Measurements from ENCODE around the gene FHIT.

The FHIT gene

DNA sequence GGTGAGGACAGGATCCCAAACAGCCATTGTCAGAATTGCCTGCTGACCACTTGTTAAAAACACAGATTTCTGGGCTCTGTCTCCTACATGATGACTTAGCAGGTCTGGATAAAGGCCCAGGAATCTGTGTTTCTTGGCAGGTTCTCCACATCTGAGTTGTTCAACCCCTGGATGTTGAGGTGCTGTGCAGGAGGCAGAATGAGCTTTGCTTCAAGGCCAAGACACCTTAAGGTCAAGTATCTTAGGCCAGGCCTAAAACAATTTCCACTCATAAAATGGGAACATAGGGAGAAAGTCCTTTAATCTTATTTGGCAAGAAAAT is 1522.7 kb downstream of the FHIT start:
- H3K4me3 ChIP-seq (ENCODE audit: low read depth, low read length), result no peak overlapping the region
- TF ChIP-seq, protein P1, sequence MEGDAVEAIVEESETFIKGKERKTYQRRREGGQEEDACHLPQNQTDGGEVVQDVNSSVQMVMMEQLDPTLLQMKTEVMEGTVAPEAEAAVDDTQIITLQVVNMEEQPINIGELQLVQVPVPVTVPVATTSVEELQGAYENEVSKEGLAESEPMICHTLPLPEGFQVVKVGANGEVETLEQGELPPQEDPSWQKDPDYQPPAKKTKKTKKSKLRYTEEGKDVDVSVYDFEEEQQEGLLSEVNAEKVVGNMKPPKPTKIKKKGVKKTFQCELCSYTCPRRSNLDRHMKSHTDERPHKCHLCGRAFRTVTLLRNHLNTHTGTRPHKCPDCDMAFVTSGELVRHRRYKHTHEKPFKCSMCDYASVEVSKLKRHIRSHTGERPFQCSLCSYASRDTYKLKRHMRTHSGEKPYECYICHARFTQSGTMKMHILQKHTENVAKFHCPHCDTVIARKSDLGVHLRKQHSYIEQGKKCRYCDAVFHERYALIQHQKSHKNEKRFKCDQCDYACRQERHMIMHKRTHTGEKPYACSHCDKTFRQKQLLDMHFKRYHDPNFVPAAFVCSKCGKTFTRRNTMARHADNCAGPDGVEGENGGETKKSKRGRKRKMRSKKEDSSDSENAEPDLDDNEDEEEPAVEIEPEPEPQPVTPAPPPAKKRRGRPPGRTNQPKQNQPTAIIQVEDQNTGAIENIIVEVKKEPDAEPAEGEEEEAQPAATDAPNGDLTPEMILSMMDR (IDR thresholded peaks at IDR 0.05; ENCODE audit: borderline replicate concordance, insufficient read depth, low read depth, low read length), result no peak

- TF ChIP-seq, protein P1 (IDR thresholded peaks at IDR 0.05; ENCODE audit: borderline replicate concordance, insufficient read depth, low read depth, low read length), result no peak
- no peak overlapping the region for H3K4me3 ChIP-seq (ENCODE audit: low read depth, low read length)
Observed at GRCh38 chr3:59727902-59728586, 1523.2 kb downstream of the FHIT start.

DNA sequence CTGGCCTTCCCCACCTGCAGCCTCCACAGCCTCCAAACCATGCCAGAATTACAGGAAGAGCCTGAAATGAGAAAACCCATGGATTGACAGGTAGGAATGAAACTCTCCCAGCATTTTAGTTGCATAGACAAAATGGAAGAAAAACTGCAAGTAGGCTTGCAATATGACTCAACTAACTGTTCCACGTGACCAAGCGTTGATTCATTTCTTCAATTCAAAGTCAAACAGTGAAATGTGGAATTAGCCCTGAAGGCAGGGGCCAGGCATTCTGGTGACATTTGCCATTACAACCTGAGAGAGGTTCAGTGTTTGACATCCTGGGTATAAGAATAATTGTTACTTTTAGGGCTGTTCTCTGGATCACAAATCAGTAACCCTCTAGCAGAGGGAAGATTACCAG is 1525.0 kb downstream of the FHIT start:
- TF ChIP-seq, protein P1 (IDR thresholded peaks at IDR 0.05; ENCODE audit: borderline replicate concordance, insufficient read depth, low read depth, low read length), result no peak
- no peak overlapping the region for H3K4me3 ChIP-seq (ENCODE audit: low read depth, low read length)

DNA sequence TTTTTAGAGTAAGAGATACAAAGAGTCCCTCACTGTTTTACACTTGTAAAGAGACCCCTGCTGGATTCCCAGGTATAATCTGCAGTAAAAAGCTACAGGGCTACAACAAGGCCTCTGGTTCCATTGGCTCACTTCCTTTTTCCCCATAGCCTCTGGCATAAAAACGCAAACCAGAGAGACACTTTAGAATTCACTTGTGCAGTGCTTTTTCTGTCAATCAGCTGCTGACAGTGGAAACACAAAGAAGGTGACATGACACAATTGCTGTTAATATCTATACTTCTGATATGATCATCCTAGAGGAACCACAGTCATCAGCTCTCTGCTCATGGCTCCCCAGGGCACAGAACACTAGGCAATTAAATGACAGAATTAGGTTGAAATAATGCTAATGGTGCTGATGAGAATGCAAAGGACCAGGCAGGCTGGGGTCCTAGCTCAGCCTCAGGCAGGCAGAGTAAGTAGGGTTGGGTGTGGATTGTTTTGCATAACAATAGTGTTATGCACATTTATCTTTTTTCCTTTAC is 1533.5 kb downstream of the FHIT start:
- TF ChIP-seq, protein P1 (IDR thresholded peaks at IDR 0.05; ENCODE audit: borderline replicate concordance, insufficient read depth, low read depth, low read length), result no peak
- no peak overlapping the region for H3K4me3 ChIP-seq (ENCODE audit: low read depth, low read length)

DNA sequence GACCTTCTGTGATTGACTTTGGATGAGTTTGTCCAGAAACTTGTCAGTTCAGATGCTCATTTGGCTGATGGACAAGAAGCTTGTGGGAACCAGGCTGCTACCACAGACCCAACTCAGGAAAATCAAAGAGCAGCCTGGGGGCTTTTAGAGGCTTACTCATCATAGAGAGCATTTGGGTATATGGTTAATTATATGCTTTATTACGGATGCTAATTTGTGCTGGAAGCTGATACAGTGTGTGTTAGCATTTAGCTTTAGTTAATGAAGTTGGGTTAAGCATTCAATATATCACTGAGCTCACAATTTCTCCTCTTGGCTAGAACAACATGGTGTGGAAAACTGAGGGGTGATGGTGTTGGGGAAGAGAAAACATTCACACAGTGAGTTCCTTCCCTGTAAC is 1537.2 kb downstream of the FHIT start:
- TF ChIP-seq, protein P1 (IDR thresholded peaks at IDR 0.05; ENCODE audit: borderline replicate concordance, insufficient read depth, low read depth, low read length), result no peak
- no peak overlapping the region for H3K4me3 ChIP-seq (ENCODE audit: low read depth, low read length)

DNA sequence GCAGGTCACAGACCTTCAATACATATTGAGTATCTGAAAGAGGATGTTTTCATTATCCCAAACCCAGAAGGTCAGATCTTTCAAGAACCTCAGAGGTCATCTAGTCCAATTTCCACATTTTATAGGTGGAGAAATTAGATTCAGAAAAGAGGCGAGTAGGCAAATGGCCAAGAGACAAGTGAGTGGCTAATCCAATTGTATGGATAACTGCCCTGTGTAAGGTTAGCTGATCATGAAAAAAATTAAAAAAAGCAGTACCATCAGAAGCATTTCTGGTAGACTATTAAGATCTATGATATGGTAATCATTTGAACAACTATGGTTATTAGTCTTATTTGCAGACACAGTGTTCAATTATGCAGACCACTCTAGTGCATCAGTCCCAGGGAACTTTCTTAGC is 1540.7 kb downstream of the FHIT start:
- TF ChIP-seq, protein P1 (IDR thresholded peaks at IDR 0.05; ENCODE audit: borderline replicate concordance, insufficient read depth, low read depth, low read length), result no peak
- no peak overlapping the region for H3K4me3 ChIP-seq (ENCODE audit: low read depth, low read length)
